Hepatocyte (in vitro differentiated cells): ENCODE data around the gene BIRC2. TPM values are rescaled to one million over a fixed set of nuclear protein-coding genes. Genes with fewer than 3 reads are reported as not detected.

Experiments
- DNase-seq: peaks from one replicate; pipeline ENCODE4 v3.0.0-alpha.2; 2016; ENCODE audit warnings: low spot score
- H2AFZ ChIP-seq: fragments of 200-600 bp; sonication (generic); 2 replicates; pipeline ENCODE4 v1.6.0; 2016; ENCODE audit warnings: antibody characterized with exemption, mild to moderate bottlenecking
- H3K27ac ChIP-seq: fragments of 200-600 bp; sonication (generic); 2 replicates; pipeline ENCODE4 v1.5.1; 2016; ENCODE audit warnings: mild to moderate bottlenecking
- H3K27me3 ChIP-seq: fragments of 200-600 bp; sonication (generic); 2 replicates; pipeline ENCODE4 v1.6.1; 2016
- H3K36me3 ChIP-seq: fragments of 200-600 bp; sonication (generic); replicated peaks from 2 replicates; pipeline ENCODE4 v1.5.1; 2016; ENCODE audit warnings: low read depth; ENCODE audit not compliant: insufficient read depth
- H3K4me1 ChIP-seq: fragments of 200-600 bp; sonication (generic); 2 replicates; pipeline ENCODE4 v1.5.1; 2016; ENCODE audit warnings: mild to moderate bottlenecking, moderate library complexity; ENCODE audit not compliant: insufficient read depth
- H3K4me2 ChIP-seq: fragments of 200-600 bp; sonication (generic); 2 replicates; pipeline ENCODE4 v1.6.0; 2016
- H3K4me3 ChIP-seq: fragments of 200-600 bp; sonication (generic); 2 replicates; pipeline ENCODE4 v1.5.1; 2016; ENCODE audit warnings: mild to moderate bottlenecking
- H3K79me2 ChIP-seq: fragments of 200-600 bp; sonication (generic); 2 replicates; pipeline ENCODE4 v1.6.0; 2017; ENCODE audit warnings: mild to moderate bottlenecking
- H3K9me2 ChIP-seq: fragments of 200-600 bp; sonication (generic); replicated peaks from 2 replicates; pipeline ENCODE4 v1.6.0; 2017; ENCODE audit warnings: mild to moderate bottlenecking; ENCODE audit not compliant: insufficient read depth
- H3K9me3 ChIP-seq: fragments of 200-600 bp; sonication (generic); 2 replicates; pipeline ENCODE4 v1.5.1; 2016; ENCODE audit warnings: low read depth, mild to moderate bottlenecking
- H4K20me1 ChIP-seq: fragments of 200-600 bp; sonication (generic); 2 replicates; pipeline ENCODE4 v1.6.0; 2016; ENCODE audit warnings: mild to moderate bottlenecking; ENCODE audit not compliant: insufficient read depth, poor library complexity, severe bottlenecking
- EZH2 ChIP-seq: fragments of 200-600 bp; sonication (generic); IDR thresholded peaks from 2 replicates; pipeline ENCODE4 v1.6.1; 2016; ENCODE audit warnings: antibody characterized with exemption, mild to moderate bottlenecking, borderline replicate concordance
- EZH2phosphoT487 ChIP-seq: fragments of 200-600 bp; sonication (generic); IDR thresholded peaks from one replicate; pipeline ENCODE4 v1.6.1; 2018; ENCODE audit warnings: antibody characterized with exemption, mild to moderate bottlenecking, low read depth, moderate library complexity; ENCODE audit not compliant: unreplicated experiment, severe bottlenecking
- WGBS: methylation state at CpG from one replicate; pipeline ENCODE4 v1.1.6; 2016; ENCODE audit warnings: low lambda C conversion rate; ENCODE audit errors: missing lambda C conversion rate; 5-methylcytosine and 5-hydroxymethylcytosine counted together
- polyA plus RNA-seq: library from polyadenylated mRNA; unstranded; fragments of >200 nt; fragmentation: Nextera tagmentation; extraction: Ambion mirVana; gene quantifications from 2 replicates; pipeline ENCODE4 v1.2.1, GENCODE V29; 2016
- total RNA-seq: library from RNA; depleted of rRNA; stranded (reverse); fragments of >200 nt; gene quantifications from 2 replicates; pipeline ENCODE4 v1.2.3, GENCODE V29; 2014
- TF ChIP-seq, protein P1 (sequence below): fragments of 200-600 bp; sonication (generic); IDR thresholded peaks from 2 replicates; pipeline ENCODE4 v1.5.1; 2016; ENCODE audit warnings: antibody characterized with exemption, mild to moderate bottlenecking; ENCODE audit not compliant: poor library complexity

BIRC2 gene
- total and polyA plus RNA-seq, 2 experiments from 2014 or later: 37.7 to 85.7 TPM

DNA sequence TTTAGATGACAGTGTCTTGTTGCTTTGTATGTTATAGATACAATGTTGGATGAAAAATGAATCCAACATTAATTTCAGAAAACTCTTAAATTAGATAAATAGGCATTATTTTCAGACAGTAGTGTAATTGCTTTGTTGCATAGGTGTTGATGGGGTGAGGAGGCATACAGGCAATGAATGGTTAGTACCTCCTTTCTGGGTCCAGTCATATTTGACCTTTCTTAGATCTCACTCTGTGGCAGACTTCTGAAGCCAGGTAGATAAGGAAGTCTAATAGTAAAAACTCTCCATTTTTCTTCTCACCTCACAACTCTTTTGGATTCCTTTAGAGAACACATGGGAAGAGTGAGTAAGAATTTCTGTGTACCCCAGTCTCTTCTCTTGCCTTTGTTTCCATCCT, 31.8 kb downstream of the BIRC2 start:
- Histone ChIP-seq H3K36me3 (no peaks in the 10 kb centered on the region), H3K9me2 (no peaks in the 10 kb centered on the region), H3K79me2 (peaks cover 20% of the 10 kb centered on the region), H4K20me1 (no peaks in the 10 kb centered on the region), H3K27ac (no peak overlapping the region), H2AFZ (no peak overlapping the region), H3K4me3 (no peak overlapping the region), H3K4me2 (no peak overlapping the region), H3K27me3 (no peaks in the 10 kb centered on the region), H3K4me1 (no peaks in the 10 kb centered on the region), H3K9me3 (no peaks in the 10 kb centered on the region)
- TF ChIP-seq EZH2phosphoT487 (no peak), EZH2 (no peak)
- TF ChIP-seq, protein P1, sequence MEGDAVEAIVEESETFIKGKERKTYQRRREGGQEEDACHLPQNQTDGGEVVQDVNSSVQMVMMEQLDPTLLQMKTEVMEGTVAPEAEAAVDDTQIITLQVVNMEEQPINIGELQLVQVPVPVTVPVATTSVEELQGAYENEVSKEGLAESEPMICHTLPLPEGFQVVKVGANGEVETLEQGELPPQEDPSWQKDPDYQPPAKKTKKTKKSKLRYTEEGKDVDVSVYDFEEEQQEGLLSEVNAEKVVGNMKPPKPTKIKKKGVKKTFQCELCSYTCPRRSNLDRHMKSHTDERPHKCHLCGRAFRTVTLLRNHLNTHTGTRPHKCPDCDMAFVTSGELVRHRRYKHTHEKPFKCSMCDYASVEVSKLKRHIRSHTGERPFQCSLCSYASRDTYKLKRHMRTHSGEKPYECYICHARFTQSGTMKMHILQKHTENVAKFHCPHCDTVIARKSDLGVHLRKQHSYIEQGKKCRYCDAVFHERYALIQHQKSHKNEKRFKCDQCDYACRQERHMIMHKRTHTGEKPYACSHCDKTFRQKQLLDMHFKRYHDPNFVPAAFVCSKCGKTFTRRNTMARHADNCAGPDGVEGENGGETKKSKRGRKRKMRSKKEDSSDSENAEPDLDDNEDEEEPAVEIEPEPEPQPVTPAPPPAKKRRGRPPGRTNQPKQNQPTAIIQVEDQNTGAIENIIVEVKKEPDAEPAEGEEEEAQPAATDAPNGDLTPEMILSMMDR: no peak
- no peak for DNase-seq

DNA sequence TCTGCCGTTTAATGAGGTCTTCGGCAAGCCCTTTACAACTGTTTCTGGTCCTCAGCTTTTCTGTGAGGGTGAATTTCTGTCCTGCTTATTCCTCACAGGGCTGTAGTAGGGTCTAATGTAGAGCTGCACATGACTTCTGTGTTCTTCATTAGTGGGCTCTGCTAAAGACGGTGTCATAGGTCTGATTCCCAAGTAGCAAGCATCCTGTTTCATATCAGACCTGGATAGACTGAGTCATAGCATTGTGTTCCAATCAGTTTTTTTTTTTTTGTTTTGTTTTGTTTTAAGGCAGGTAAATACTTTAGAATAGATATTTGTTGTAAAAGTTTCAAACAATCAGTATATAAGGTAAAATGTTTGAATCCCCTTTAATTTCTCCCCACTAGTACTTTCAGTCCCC, 35.4 kb downstream of the BIRC2 start:
- Histone ChIP-seq H3K27ac (no peak overlapping the region), H3K4me2 (no peak overlapping the region), H3K9me3 (no peaks in the 10 kb centered on the region), H3K36me3 (no peaks in the 10 kb centered on the region), H3K4me1 (peaks cover 27% of the 10 kb centered on the region), H3K9me2 (no peaks in the 10 kb centered on the region), H2AFZ (no peak overlapping the region), H3K4me3 (no peak overlapping the region), H3K79me2 (peaks cover 3% of the 10 kb centered on the region), H3K27me3 (no peaks in the 10 kb centered on the region), H4K20me1 (no peaks in the 10 kb centered on the region)
- WGBS: 79% methylated on average over 3 of the region's 3 CpGs
- TF ChIP-seq EZH2phosphoT487 (no peak), EZH2 (no peak)
- TF ChIP-seq, protein P1: no peak
- no peak for DNase-seq

DNA sequence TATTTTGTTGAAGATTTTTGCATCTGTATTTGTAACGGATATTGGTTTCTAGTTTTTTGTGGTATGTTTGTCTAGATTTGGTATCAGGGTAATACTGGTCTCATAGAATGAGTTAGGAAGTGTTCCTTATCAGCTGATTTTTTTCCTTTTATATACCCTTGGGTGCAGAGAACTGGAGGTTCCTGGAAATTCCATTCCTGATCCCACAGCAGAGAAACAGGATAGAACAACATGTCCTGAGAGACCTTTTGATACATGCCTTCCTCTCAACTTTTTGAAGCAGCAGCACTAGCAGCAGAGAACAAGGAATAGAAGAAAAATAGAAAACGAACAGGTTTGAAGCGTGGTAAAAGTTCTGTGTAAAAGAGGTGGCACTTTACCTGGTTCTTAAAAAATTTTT, 36.8 kb downstream of the BIRC2 start:
- DNase-seq: no peak
- H3K36me3 ChIP-seq: no peaks in the 10 kb centered on the region
- peak overlapping the region; percentile 65 for H3K4me2 ChIP-seq
- H2AFZ ChIP-seq: no peak overlapping the region
- H4K20me1 ChIP-seq: no peaks in the 10 kb centered on the region
- no peak for TF ChIP-seq EZH2phosphoT487
- no peak for TF ChIP-seq EZH2
- TF ChIP-seq, protein P1: no peak
- H3K4me3 ChIP-seq: no peak overlapping the region
- no peaks in the 10 kb centered on the region for H3K9me2 ChIP-seq
- H3K27me3 ChIP-seq: no peaks in the 10 kb centered on the region
- 77% methylated on average over 3 of the region's 3 CpGs for WGBS
- H3K4me1 ChIP-seq: peaks cover 27% of the 10 kb centered on the region
- H3K79me2 ChIP-seq: peaks cover 7% of the 10 kb centered on the region
- peak overlapping the region; percentile 89 for H3K27ac ChIP-seq
- H3K9me3 ChIP-seq: no peaks in the 10 kb centered on the region
